ENCODE data around the gene SEC14L5. TPM values are rescaled to one million over a fixed set of nuclear protein-coding genes. Genes with fewer than 3 reads are reported as not detected.
A peak's percentile ranks its signal among the peaks of the same experiment; 100 is the strongest.

The SEC14L5 gene
- total and polyA plus RNA-seq, 2 experiments from 2014 or later: 2.6 to 5.9 TPM

DNA sequence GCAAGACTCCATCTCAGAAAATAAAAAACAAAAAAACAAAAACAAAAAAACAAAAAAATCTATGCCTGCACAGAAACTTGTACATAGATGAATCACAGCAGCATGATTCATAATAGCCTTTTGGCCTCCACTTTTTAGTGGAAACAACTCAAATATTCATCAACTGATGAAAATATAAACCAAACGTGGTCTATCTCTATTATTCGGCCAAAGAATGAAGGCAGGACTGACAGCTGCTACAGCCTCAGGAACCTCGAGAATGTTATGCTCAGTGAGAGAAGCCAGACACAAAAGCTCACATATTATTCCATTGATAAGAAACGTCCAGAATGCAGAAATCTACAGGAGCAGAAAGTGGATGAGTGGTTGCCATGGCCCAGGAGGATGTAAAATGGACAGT is 41.0 kb upstream of the SEC14L5 start:
- no peaks in the 10 kb centered on the region for H3K9me3 Mint-ChIP-seq
- H3K27me3 ChIP-seq (ENCODE audit: insufficient read depth): no peaks in the 10 kb centered on the region
- 0 out of 2 replicates have a peak, but pooled peaks cover 3% of the 10 kb centered on the region for H3F3A ChIP-seq (replicated peaks; ENCODE audit: low read depth)
- H3K79me2 ChIP-seq (replicated peaks; ENCODE audit: insufficient read depth): no peaks in the 10 kb centered on the region
- H3K27ac ChIP-seq (ENCODE audit: low read depth): no peak overlapping the region
- H3K9me2 ChIP-seq (ENCODE audit: insufficient read depth): no peaks in the 10 kb centered on the region
- H3K27ac Mint-ChIP-seq: no peak overlapping the region
- H3K4me2 ChIP-seq: no peak overlapping the region
- peaks cover 6% of the 10 kb centered on the region; the same call in 2 of the 3 replicates for H3K4me1 Mint-ChIP-seq
- ATAC-seq: no peak
- no peaks in the 10 kb centered on the region for H4K20me1 ChIP-seq (replicated peaks; ENCODE audit: insufficient read depth)
- no peak for DNase-seq (ENCODE audit: low spot score)
- no peaks in the 10 kb centered on the region for H3K36me3 Mint-ChIP-seq (ENCODE audit: low read depth)
- H3K4me3 Mint-ChIP-seq: no peak overlapping the region
- peaks cover 2% of the 10 kb centered on the region for H3K27me3 Mint-ChIP-seq (ENCODE audit: insufficient read depth, low read depth, poor library complexity)
- H3K4me1 ChIP-seq (ENCODE audit: insufficient read depth): peaks cover 8% of the 10 kb centered on the region; the same call in 1 of the 2 replicates
- no peaks in the 10 kb centered on the region for H3K36me3 ChIP-seq (ENCODE audit: insufficient read depth)
- no peak overlapping the region for H2AFZ ChIP-seq
- TF ChIP-seq, protein P1, sequence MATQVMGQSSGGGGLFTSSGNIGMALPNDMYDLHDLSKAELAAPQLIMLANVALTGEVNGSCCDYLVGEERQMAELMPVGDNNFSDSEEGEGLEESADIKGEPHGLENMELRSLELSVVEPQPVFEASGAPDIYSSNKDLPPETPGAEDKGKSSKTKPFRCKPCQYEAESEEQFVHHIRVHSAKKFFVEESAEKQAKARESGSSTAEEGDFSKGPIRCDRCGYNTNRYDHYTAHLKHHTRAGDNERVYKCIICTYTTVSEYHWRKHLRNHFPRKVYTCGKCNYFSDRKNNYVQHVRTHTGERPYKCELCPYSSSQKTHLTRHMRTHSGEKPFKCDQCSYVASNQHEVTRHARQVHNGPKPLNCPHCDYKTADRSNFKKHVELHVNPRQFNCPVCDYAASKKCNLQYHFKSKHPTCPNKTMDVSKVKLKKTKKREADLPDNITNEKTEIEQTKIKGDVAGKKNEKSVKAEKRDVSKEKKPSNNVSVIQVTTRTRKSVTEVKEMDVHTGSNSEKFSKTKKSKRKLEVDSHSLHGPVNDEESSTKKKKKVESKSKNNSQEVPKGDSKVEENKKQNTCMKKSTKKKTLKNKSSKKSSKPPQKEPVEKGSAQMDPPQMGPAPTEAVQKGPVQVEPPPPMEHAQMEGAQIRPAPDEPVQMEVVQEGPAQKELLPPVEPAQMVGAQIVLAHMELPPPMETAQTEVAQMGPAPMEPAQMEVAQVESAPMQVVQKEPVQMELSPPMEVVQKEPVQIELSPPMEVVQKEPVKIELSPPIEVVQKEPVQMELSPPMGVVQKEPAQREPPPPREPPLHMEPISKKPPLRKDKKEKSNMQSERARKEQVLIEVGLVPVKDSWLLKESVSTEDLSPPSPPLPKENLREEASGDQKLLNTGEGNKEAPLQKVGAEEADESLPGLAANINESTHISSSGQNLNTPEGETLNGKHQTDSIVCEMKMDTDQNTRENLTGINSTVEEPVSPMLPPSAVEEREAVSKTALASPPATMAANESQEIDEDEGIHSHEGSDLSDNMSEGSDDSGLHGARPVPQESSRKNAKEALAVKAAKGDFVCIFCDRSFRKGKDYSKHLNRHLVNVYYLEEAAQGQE (IDR thresholded peaks at IDR 0.05; ENCODE audit: unreplicated experiment): no peak
- no peak for TF ChIP-seq JUNB (IDR thresholded peaks at IDR 0.05; ENCODE audit: unreplicated experiment)
- no peak overlapping the region for H3K4me3 ChIP-seq

- H3K4me3 Mint-ChIP-seq: no peak overlapping the region
Measured at GRCh38 chr16:4918781-4919251, 39.3 kb upstream of the SEC14L5 start.

More at GRCh38 chr16:4918781-4919251, 39.3 kb upstream of the SEC14L5 start:
- H3K27me3 Mint-ChIP-seq (ENCODE audit: insufficient read depth, low read depth, poor library complexity): peaks cover 2% of the 10 kb centered on the region
- no peaks in the 10 kb centered on the region; the same call in 2 of the 3 replicates for H3K36me3 Mint-ChIP-seq (ENCODE audit: low read depth)
- Histone ChIP-seq H3K27ac (ENCODE audit: low read depth) (0 out of 2 replicates have a peak overlapping the region, but pooled peaks have one; percentile 74), H4K20me1 (replicated peaks; ENCODE audit: insufficient read depth) (no peaks in the 10 kb centered on the region), H3K79me2 (replicated peaks; ENCODE audit: insufficient read depth) (no peaks in the 10 kb centered on the region), H3K27me3 (ENCODE audit: insufficient read depth) (no peaks in the 10 kb centered on the region), H3K4me1 (ENCODE audit: insufficient read depth) (peaks cover 8% of the 10 kb centered on the region; the same call in 1 of the 2 replicates), H3F3A (replicated peaks; ENCODE audit: low read depth) (no peaks in the 10 kb centered on the region), H3K36me3 (ENCODE audit: insufficient read depth) (no peaks in the 10 kb centered on the region), H3K4me3 (no peak overlapping the region), H3K9me2 (ENCODE audit: insufficient read depth) (no peaks in the 10 kb centered on the region), H3K4me2 (peak overlapping the region; percentile 43; the same call in 1 of the 2 replicates), H2AFZ (no peak overlapping the region)
- TF ChIP-seq ETS1 (IDR thresholded peaks at IDR 0.05) (no peak), STAT1 (IDR thresholded peaks at IDR 0.05; ENCODE audit: unreplicated experiment) (no peak), CREB1 (CRISPR knock-in tag; IDR thresholded peaks at IDR 0.05; ENCODE audit: low read depth) (no peak), JUNB (IDR thresholded peaks at IDR 0.05; ENCODE audit: unreplicated experiment) (no peak), POLR2AphosphoS5 (IDR thresholded peaks at IDR 0.05; ENCODE audit: low read depth) (no peak), ZNF331 (CRISPR knock-in tag; IDR thresholded peaks at IDR 0.05; ENCODE audit: low read depth) (no peak)
- ATAC-seq (peak; percentile 79), DNase-seq (ENCODE audit: low spot score) (peak; percentile 47)
- no peaks in the 10 kb centered on the region for H3K9me3 Mint-ChIP-seq
- H3K4me1 Mint-ChIP-seq: peaks cover 9% of the 10 kb centered on the region; the same call in 2 of the 3 replicates
- peak overlapping the region; percentile 70; the same call in 1 of the 2 replicates for H3K27ac Mint-ChIP-seq
